HG03575 (cell line): ENCODE results near the gene P2RY1.

Source experiments
- ATAC-seq: cut with Tn5 transposase; IDR thresholded peaks from one replicate; pipeline ENCODE4 v1.9.1; 2021; ENCODE audit not compliant: unreplicated experiment, insufficient number of reproducible peaks, low FRiP score; ENCODE audit errors: extremely low read depth

The P2RY1 gene

DNA sequence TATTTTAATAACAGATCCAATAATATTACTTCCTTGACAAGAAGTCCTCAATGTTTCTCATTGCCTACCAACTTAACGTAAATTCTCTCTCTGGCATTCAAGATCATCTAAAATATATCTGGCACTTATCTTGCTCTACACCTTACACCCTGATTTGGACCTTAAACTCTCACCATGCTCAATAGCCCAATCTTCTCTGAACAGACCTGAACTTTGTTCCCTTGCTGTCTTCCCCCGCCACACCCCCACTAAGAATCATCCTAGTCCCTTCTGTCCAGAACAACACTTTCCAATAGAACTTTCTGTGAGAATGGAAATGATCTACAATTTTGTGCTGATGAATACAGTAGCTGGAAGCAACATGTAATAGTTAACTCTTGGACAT is 44.9 kb downstream of the P2RY1 start:
- no peak for ATAC-seq

DNA sequence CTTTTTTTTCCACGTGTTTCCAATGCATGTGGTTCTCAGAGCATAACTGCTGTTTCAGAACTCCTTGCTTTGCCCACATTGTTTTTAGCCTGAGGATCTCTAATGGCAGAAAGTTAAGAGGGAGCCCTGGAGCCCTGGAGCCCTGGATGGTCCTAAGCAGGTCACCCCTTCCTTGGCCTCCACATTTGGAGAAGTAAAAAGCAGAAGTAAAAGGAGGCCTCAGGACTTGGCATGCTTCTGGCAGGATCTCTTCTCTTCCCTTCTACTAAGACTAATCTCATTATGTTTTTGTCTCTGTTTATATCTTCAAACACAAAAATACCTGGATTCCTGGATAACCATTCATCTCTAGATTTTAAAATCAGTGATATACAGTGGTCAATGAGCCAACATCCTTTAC is 50.1 kb downstream of the P2RY1 start:
- no peak for ATAC-seq
